Ovary (tissue), 3 donors: Measurements from ENCODE around the gene DAPK3.

ENCODE experiments used
- EP300 ChIP-seq: sonication (generic); formaldehyde crosslinking; IDR thresholded peaks from one replicate; pipeline ENCODE4 v1.6.1; 2017; ENCODE audit warnings: antibody characterized with exemption
- POLR2A ChIP-seq: fragments of 450-650 bp; IDR thresholded peaks from one replicate; pipeline ENCODE4 v1.6.1; 2017; ENCODE audit warnings: antibody characterized with exemption, mild to moderate bottlenecking, moderate library complexity
- TF ChIP-seq, protein P1 (sequence below), 3 donors: fragments of 450-650 bp in 2 of 3; fragments of 200-600 bp in 1 of 3; IDR thresholded peaks; one replicate each; pipeline versions ENCODE4 v1.5.1 to v1.8.0; 2016 to 2022; ENCODE audit warnings: antibody characterized with exemption in 3 of 3, mild to moderate bottlenecking in 1 of 3
- donor health status: DM: no; HTN: no; CAD: no.

GRCh38 chr19:4018140-4018613 lies 47.3 kb upstream of the DAPK3 start:
- TF ChIP-seq, protein P1, sequence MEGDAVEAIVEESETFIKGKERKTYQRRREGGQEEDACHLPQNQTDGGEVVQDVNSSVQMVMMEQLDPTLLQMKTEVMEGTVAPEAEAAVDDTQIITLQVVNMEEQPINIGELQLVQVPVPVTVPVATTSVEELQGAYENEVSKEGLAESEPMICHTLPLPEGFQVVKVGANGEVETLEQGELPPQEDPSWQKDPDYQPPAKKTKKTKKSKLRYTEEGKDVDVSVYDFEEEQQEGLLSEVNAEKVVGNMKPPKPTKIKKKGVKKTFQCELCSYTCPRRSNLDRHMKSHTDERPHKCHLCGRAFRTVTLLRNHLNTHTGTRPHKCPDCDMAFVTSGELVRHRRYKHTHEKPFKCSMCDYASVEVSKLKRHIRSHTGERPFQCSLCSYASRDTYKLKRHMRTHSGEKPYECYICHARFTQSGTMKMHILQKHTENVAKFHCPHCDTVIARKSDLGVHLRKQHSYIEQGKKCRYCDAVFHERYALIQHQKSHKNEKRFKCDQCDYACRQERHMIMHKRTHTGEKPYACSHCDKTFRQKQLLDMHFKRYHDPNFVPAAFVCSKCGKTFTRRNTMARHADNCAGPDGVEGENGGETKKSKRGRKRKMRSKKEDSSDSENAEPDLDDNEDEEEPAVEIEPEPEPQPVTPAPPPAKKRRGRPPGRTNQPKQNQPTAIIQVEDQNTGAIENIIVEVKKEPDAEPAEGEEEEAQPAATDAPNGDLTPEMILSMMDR (IDR thresholded peaks at IDR 0.05) = no peak
- TF ChIP-seq POLR2A = no peak
- no peak for TF ChIP-seq EP300
